Ishikawa (cell line): ENCODE data around the gene RAB12.

ENCODE experiments used
- CEBPB ChIP-seq: IDR thresholded peaks from 2 replicates; pipeline ENCODE4 v1.6.1; 2012
- CREB1 ChIP-seq: IDR thresholded peaks from 2 replicates; pipeline ENCODE4 v1.6.1; 2012; ENCODE audit warnings: low read depth
- EGR1 ChIP-seq: IDR thresholded peaks from 2 replicates; pipeline ENCODE4 v1.6.1; 2012
- EP300 ChIP-seq: IDR thresholded peaks from 2 replicates; pipeline ENCODE4 v1.6.1; 2012; ENCODE audit warnings: borderline replicate concordance
- FOXM1 ChIP-seq: IDR thresholded peaks from 2 replicates; pipeline ENCODE4 v1.6.1; 2012; ENCODE audit warnings: low read depth, borderline replicate concordance
- MAX ChIP-seq: IDR thresholded peaks from 2 replicates; pipeline ENCODE4 v1.6.1; 2012
- NFIC ChIP-seq: IDR thresholded peaks from 2 replicates; pipeline ENCODE4 v1.6.1; 2012
- RAD21 ChIP-seq: IDR thresholded peaks from 2 replicates; pipeline ENCODE4 v1.6.1; 2012; ENCODE audit warnings: low read depth
- REST ChIP-seq: IDR thresholded peaks from 2 replicates; pipeline ENCODE4 v1.6.1; 2012; ENCODE audit warnings: low read depth, mild to moderate bottlenecking
- TAF1 ChIP-seq: IDR thresholded peaks from 2 replicates; pipeline ENCODE4 v1.6.1; 2012; ENCODE audit warnings: low read depth, mild to moderate bottlenecking
- TCF12 ChIP-seq: IDR thresholded peaks from 2 replicates; pipeline ENCODE4 v1.6.1; 2012; ENCODE audit warnings: low read depth
- TEAD4 ChIP-seq: IDR thresholded peaks from 2 replicates; pipeline ENCODE4 v1.6.1; 2012
- USF1 ChIP-seq: IDR thresholded peaks from 2 replicates; pipeline ENCODE4 v1.6.1; 2012
- YY1 ChIP-seq: IDR thresholded peaks from 2 replicates; pipeline ENCODE4 v1.6.1; 2012; ENCODE audit warnings: low read depth
- ZBTB7A ChIP-seq: IDR thresholded peaks from 2 replicates; pipeline ENCODE4 v1.6.1; 2012; ENCODE audit warnings: low read depth

Gene RAB12

GRCh38 chr18:8673256-8674209, 64.3 kb downstream of the RAB12 start:
- TF ChIP-seq YY1: no peak
- TF ChIP-seq EGR1: no peak
- no peak for TF ChIP-seq REST
- TF ChIP-seq USF1: no peak
- TF ChIP-seq MAX: no peak
- no peak for TF ChIP-seq NFIC
- TF ChIP-seq TEAD4: no peak
- no peak for TF ChIP-seq RAD21
- TF ChIP-seq FOXM1: no peak
- no peak for TF ChIP-seq CREB1

- TF ChIP-seq CEBPB: no peak
- no peak for TF ChIP-seq FOXM1
- no peak for TF ChIP-seq TCF12
- TF ChIP-seq EGR1: no peak
- TF ChIP-seq RAD21: no peak
- TF ChIP-seq TAF1: no peak
- TF ChIP-seq CREB1: no peak
- TF ChIP-seq NFIC: no peak
- TF ChIP-seq TEAD4: no peak
- no peak for TF ChIP-seq MAX
- TF ChIP-seq EP300: no peak
- no peak for TF ChIP-seq USF1
- no peak for TF ChIP-seq ZBTB7A
- no peak for TF ChIP-seq REST
- no peak for TF ChIP-seq YY1
Measured at GRCh38 chr18:8675057-8675456, 65.8 kb downstream of the RAB12 start.

- no peak for TF ChIP-seq CREB1
Measured at GRCh38 chr18:8681196-8681595, 72.0 kb downstream of the RAB12 start.

GRCh38 chr18:8684577-8684976, 75.3 kb downstream of the RAB12 start:
- TF ChIP-seq REST (no peak), EGR1 (no peak), CREB1 (no peak), CEBPB (no peak), ZBTB7A (no peak), USF1 (no peak)
